KBM-7 (cell line): ENCODE measurements around the gene CCND1.

Experiments used
- DNase-seq: peaks from one replicate; pipeline ENCODE4 v3.0.0-alpha.2; 2015
- in situ Hi-C: fragments of 300-500 bp; cut with MboI; formaldehyde crosslinking; loops from 2 replicates; pipeline ENCODE4 v1.14.3; 2020; ENCODE audit warnings: low sequenced_read_pairs, low pct_unique_long_range_greater_than_20kb, mixed read lengths

The CCND1 gene

GRCh38 chr11:69637941-69638871, 2.8 kb upstream of the CCND1 start:
- in situ Hi-C loops: loop anchor here (10.0 kb wide), 1 partner anchor 343 kb away; the partner anchor contains the start of gene MYEOV
- peak; percentile 25 for DNase-seq

DNA sequence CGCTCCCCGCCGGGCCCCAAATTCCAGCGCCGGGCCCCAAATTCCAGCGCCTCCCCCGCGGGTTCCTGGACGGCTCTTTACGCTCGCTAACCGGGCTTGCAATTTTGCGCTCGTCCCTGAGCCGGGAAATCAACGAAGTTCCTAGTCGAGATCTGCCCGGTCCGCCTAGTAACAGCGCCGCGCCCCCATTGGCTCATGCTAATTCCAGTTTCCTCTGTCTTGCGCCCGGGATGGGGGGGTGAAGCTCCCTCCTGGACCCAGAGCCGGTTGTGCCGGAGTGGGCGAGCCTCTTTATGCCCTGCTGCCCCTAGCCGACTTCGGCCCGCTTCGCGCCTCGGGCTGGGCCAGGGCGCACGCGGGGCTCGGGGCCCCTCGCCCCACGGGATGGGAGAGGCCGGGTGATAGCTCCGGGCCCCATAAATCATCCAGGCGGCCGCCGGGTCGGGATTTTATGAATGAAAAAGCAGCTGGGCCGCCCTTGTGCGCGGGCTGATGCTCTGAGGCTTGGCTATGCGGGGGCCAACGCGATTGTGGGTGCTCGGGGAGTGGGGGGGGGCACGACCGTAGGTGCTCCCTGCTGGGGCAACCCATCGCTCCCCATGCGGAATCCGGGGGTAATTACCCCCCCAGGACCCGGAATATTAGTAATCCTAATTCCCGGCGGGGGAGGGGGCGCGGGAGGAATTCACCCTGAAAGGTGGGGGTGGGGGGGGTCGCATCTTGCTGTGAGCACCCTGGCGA, 1.8 kb upstream of the CCND1 start:
- DNase-seq: peak; percentile 68
- in situ Hi-C loops: loop anchor here (10.0 kb wide), 1 partner anchor 344 kb away; the partner anchor contains the start of gene MYEOV

GRCh38 chr11:69639831-69640230, 1.1 kb upstream of the CCND1 start:
- no peak for DNase-seq
- in situ Hi-C loops: loop anchor here (10.0 kb wide), 1 partner anchor 345 kb away; the partner anchor contains the start of gene MYEOV

GRCh38 chr11:69640260-69640994, 529 bp upstream of the CCND1 start:
- in situ Hi-C loops: no loop called here
- no peak for DNase-seq

DNA sequence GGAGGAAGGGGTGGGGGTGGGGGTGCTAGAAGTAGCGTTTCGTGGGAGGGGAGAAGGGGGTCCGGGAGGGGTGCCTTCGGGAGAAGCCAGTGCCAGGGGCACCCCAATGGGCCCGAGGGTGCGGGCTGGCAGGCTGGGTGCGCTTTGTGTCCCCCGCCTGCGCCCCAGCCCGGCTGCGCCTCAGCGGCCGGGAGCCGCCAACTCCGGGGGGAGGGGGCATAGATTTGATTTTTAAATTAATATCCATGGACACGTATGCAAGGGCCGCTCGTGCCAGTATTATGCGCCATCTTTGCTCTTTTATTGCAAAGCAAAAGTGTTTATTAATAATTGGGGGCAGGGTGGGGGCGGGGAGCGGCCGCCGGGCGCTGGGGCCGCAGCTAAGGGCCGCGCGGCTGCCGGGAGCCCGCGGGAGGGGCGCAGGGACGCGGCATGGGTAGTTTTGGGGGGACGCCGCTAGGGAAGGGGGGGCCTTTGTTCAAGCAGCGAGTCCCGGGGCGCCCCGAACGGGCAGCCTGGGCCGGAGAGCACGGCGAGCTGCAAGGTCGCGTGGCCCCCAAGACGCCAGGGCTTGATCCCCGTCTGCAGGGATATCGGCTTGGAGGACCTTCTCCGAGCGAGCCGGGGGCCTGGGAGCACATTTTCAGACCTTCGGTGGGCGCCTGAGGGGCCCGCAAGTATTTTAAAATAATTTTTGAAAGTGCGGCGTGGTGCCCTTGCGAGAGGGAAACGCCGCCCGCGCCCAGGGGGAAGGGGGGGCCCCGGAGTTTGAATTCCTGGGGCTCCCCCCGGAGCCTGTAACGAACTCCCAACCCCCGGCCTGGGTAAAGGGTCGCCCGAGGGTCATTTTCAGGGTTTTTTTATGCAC, 959 bp downstream of the CCND1 start:
- DNase-seq: no peak
- in situ Hi-C loops: no loop called here

DNA sequence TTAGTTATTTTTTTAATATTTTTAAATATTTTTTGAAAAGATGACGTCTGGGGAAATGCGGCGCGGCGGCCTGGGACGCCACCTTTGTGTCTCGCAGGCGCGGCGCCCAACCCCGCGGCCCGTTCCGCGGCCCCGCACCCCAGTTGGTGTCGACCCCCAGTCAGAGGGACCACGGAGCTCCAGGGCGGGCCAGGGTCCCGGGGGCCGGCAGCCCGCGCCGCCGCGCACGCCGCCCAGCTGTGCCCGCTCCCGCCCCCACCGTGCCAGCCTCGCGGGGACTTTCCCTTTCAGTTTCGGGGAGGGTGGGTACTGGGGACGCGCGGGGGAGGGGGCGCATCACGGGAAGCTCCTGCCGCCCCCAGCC, 1.6 kb downstream of the CCND1 start:
- DNase-seq: no peak
- in situ Hi-C loops: no loop called here

DNA sequence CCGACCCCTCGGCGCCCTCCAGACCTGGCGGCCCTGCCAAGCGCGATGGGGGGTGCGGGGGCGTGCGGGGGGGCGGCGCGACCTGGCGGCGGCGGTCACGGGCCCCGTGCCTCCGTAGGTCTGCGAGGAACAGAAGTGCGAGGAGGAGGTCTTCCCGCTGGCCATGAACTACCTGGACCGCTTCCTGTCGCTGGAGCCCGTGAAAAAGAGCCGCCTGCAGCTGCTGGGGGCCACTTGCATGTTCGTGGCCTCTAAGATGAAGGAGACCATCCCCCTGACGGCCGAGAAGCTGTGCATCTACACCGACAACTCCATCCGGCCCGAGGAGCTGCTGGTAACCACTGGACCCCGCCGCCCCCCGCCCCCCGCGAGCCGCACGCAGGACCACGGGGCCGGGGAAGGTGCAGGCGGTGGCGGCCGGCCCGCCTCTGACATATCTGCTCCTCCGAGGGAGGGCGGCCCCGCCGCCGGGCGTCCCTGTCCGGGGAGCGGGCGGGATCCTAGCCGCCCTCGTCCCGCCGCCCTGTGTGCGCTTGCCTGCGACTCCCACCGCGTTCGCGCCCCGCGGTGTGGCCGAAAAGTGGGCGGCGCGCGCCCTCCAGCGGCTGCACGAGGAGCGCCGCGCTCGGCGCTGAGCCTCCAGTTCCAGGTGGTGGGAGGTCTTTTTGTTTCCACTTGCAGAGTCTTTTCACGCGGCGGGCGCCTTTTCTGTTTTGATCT, 2.1 kb downstream of the CCND1 start:
- peak; percentile 84 for DNase-seq
- in situ Hi-C loops: no loop called here

- DNase-seq: no peak
- in situ Hi-C loops: no loop called here
Observed at GRCh38 chr11:69643646-69644045, 2.7 kb downstream of the CCND1 start.

- in situ Hi-C loops: no loop called here
- no peak for DNase-seq
Observed at GRCh38 chr11:69644071-69644961, 3.4 kb downstream of the CCND1 start.

GRCh38 chr11:69644962-69645675, 4.2 kb downstream of the CCND1 start:
- in situ Hi-C loops: no loop called here
- no peak for DNase-seq

GRCh38 chr11:69645801-69646492, 5.0 kb downstream of the CCND1 start:
- DNase-seq: no peak
- in situ Hi-C loops: no loop called here

DNA sequence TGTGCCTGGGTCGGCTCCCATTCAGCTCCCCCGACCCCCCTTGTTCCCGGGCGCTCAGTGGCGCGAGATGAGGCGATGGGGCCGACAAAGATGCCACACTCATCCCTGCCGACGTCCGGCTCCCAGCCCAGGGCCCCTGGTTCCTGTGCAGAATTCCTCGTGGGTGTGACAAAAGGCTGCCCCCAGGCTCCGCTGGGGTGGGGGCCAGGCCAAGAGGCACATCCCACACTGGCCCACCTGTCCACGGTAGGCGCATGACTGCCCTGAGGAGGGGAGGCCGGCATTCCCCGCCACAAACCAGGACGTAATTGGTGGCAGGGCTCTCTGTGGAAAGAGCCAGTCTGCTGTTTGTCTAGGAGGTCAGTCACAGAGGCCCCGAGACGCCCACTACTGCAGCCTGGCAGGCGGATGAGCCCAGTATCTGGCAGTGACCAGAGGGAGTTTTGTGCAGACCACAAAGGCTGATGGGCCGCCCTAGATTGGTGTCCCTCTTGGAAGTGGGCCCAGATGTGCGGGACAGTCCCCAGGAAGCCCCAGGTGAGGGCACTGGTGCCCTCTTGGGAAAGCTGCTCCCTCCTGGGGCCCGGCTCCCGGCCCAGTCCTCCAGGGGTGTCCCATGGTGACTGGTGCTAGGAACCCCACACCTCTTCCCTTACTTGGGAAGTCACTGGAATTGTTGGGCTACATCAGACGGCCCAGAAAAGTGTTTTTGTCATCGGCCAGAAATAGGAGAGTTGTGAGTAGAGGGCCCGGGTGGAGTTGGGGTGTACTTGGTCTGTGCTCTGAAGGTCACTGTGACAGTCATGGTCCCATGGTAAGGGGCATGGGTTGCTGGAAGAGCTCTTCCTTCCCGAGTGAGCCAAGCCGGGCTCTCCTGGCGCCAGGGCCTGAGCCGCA, 5.8 kb downstream of the CCND1 start:
- in situ Hi-C loops: no loop called here
- no peak for DNase-seq

- DNase-seq: no peak
- in situ Hi-C loops: no loop called here
Observed at GRCh38 chr11:69647390-69647748, 6.4 kb downstream of the CCND1 start.

GRCh38 chr11:69647761-69648497, 7.0 kb downstream of the CCND1 start:
- in situ Hi-C loops: no loop called here
- no peak for DNase-seq
